Chondrocyte (in vitro differentiated cells): ENCODE measurements around the gene ANO3. TPM values are rescaled to one million over a fixed set of nuclear protein-coding genes. Genes with fewer than 3 reads are reported as not detected.

Experiments used
- DNase-seq: peaks from one replicate; pipeline ENCODE4 v3.0.0; 2021; ENCODE audit warnings: mixed read lengths, low spot score
- H3K27ac Mint-ChIP-seq: one replicate; pipeline ENCODE4 v1.8.0; 2021; ENCODE audit warnings: mild to moderate bottlenecking, moderate library complexity, mixed read lengths; ENCODE audit not compliant: unreplicated experiment
- H3K27me3 Mint-ChIP-seq: 2 replicates; pipeline ENCODE4 v1.8.0; 2021; ENCODE audit warnings: low read depth, mixed read lengths
- H3K36me3 Mint-ChIP-seq: 2 replicates; pipeline ENCODE4 v1.8.0; 2021; ENCODE audit warnings: low read depth, mixed read lengths
- H3K4me1 Mint-ChIP-seq: 2 replicates; pipeline ENCODE4 v1.8.0; 2021; ENCODE audit warnings: low read depth, mild to moderate bottlenecking, mixed read lengths
- H3K4me3 Mint-ChIP-seq: one replicate; pipeline ENCODE4 v1.8.0; 2021; ENCODE audit warnings: mild to moderate bottlenecking, moderate library complexity, mixed read lengths; ENCODE audit not compliant: unreplicated experiment
- H3K9me3 Mint-ChIP-seq: 2 replicates; pipeline ENCODE4 v1.8.0; 2021; ENCODE audit warnings: low read depth, mixed read lengths
- CTCF ChIP-seq: fragments of 200-600 bp; sonication (generic); IDR thresholded peaks from 2 replicates; pipeline ENCODE4 v1.5.0; 2021; ENCODE audit warnings: antibody characterized with exemption, mild to moderate bottlenecking, moderate library complexity
- total RNA-seq: library from RNA; stranded (reverse); gene quantifications from 3 replicates; pipeline ENCODE4 v1.2.1, GENCODE V29; 2021

Gene ANO3
- total RNA-seq, 1 donor from 2014 or later = 0.07 TPM

GRCh38 chr11:26665036-26665435 lies 333.1 kb downstream of the ANO3 start:
- Mint-ChIP-seq H3K27ac (no peak overlapping the region), H3K27me3 (peaks cover 12% of the 10 kb centered on the region), H3K4me3 (no peak overlapping the region), H3K9me3 (no peaks in the 10 kb centered on the region), H3K36me3 (no peaks in the 10 kb centered on the region), H3K4me1 (no peaks in the 10 kb centered on the region)
- no peak for DNase-seq
- no peak for TF ChIP-seq CTCF

GRCh38 chr11:26665946-26666345 lies 334.0 kb downstream of the ANO3 start:
- TF ChIP-seq CTCF = no peak
- H3K4me3 Mint-ChIP-seq = no peak overlapping the region

GRCh38 chr11:26675233-26675928 lies 343.5 kb downstream of the ANO3 start:
- TF ChIP-seq CTCF = no peak
- Mint-ChIP-seq H3K27ac (no peak overlapping the region), H3K9me3 (no peaks in the 10 kb centered on the region), H3K36me3 (no peaks in the 10 kb centered on the region), H3K4me3 (no peak overlapping the region), H3K27me3 (no peaks in the 10 kb centered on the region), H3K4me1 (no peaks in the 10 kb centered on the region)
- no peak for DNase-seq

More at GRCh38 chr11:26665946-26666345, 334.0 kb downstream of the ANO3 start:
- peaks cover 7% of the 10 kb centered on the region for H3K27me3 Mint-ChIP-seq
- no peaks in the 10 kb centered on the region for H3K36me3 Mint-ChIP-seq
- no peak overlapping the region for H3K27ac Mint-ChIP-seq
- H3K4me1 Mint-ChIP-seq = no peaks in the 10 kb centered on the region
- DNase-seq = no peak
- no peaks in the 10 kb centered on the region for H3K9me3 Mint-ChIP-seq

- Mint-ChIP-seq H3K36me3 (no peaks in the 10 kb centered on the region), H3K4me3 (no peak overlapping the region), H3K27ac (no peak overlapping the region), H3K27me3 (no peaks in the 10 kb centered on the region), H3K9me3 (no peaks in the 10 kb centered on the region), H3K4me1 (no peaks in the 10 kb centered on the region)
- no peak for TF ChIP-seq CTCF
- DNase-seq = no peak
Measured at GRCh38 chr11:26676641-26677040, 344.7 kb downstream of the ANO3 start.

- no peak for TF ChIP-seq CTCF
- no peaks in the 10 kb centered on the region for H3K4me1 Mint-ChIP-seq
- H3K4me3 Mint-ChIP-seq = no peak overlapping the region
- DNase-seq = no peak
- no peaks in the 10 kb centered on the region for H3K36me3 Mint-ChIP-seq
- H3K27ac Mint-ChIP-seq = no peak overlapping the region
- no peaks in the 10 kb centered on the region for H3K27me3 Mint-ChIP-seq
- no peaks in the 10 kb centered on the region for H3K9me3 Mint-ChIP-seq
Measured at GRCh38 chr11:26677566-26677965, 345.6 kb downstream of the ANO3 start.
